ENCODE data around the gene CD24.

CD24 gene

GRCh38 chr6:106925948-106926347 lies 48.6 kb downstream of the CD24 start:
- no peaks in the 10 kb centered on the region for H3K36me3 ChIP-seq (ENCODE audit: control insufficient read depth in 2 of 2, insufficient read depth in 1 of 2, low read length in 2 of 2)
- H3K27ac ChIP-seq (ENCODE audit: extremely low read depth, low read depth, low read length) = no peak overlapping the region
- TF ChIP-seq TCF7L2 (IDR thresholded peaks at IDR 0.05; ENCODE audit: borderline replicate concordance, low read depth, low read length) (no peak), ZSCAN16 (tag by site-specific recombination; IDR thresholded peaks at IDR 0.05) (no peak), KLF10 (tag by site-specific recombination; IDR thresholded peaks at IDR 0.05) (no peak), ZNF624 (tag by site-specific recombination; IDR thresholded peaks at IDR 0.05) (no peak), ZNF274 (IDR thresholded peaks at IDR 0.05; ENCODE audit: low read length) (no peak), ZNF274 (tag by site-specific recombination; IDR thresholded peaks at IDR 0.05; ENCODE audit: borderline replicate concordance) (no peak), MYNN (tag by site-specific recombination; IDR thresholded peaks at IDR 0.05; ENCODE audit: borderline replicate concordance) (no peak), ZNF549 (tag by site-specific recombination; IDR thresholded peaks at IDR 0.05) (no peak)
- TF ChIP-seq, protein P1, sequence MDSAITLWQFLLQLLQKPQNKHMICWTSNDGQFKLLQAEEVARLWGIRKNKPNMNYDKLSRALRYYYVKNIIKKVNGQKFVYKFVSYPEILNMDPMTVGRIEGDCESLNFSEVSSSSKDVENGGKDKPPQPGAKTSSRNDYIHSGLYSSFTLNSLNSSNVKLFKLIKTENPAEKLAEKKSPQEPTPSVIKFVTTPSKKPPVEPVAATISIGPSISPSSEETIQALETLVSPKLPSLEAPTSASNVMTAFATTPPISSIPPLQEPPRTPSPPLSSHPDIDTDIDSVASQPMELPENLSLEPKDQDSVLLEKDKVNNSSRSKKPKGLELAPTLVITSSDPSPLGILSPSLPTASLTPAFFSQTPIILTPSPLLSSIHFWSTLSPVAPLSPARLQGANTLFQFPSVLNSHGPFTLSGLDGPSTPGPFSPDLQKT (IDR thresholded peaks at IDR 0.05; ENCODE audit: borderline replicate concordance, low read depth, low read length) = no peak
- TF ChIP-seq, protein P2, sequence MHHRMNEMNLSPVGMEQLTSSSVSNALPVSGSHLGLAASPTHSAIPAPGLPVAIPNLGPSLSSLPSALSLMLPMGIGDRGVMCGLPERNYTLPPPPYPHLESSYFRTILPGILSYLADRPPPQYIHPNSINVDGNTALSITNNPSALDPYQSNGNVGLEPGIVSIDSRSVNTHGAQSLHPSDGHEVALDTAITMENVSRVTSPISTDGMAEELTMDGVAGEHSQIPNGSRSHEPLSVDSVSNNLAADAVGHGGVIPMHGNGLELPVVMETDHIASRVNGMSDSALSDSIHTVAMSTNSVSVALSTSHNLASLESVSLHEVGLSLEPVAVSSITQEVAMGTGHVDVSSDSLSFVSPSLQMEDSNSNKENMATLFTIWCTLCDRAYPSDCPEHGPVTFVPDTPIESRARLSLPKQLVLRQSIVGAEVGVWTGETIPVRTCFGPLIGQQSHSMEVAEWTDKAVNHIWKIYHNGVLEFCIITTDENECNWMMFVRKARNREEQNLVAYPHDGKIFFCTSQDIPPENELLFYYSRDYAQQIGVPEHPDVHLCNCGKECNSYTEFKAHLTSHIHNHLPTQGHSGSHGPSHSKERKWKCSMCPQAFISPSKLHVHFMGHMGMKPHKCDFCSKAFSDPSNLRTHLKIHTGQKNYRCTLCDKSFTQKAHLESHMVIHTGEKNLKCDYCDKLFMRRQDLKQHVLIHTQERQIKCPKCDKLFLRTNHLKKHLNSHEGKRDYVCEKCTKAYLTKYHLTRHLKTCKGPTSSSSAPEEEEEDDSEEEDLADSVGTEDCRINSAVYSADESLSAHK (tag by site-specific recombination; IDR thresholded peaks at IDR 0.05) = no peak
- TF ChIP-seq, protein P3, sequence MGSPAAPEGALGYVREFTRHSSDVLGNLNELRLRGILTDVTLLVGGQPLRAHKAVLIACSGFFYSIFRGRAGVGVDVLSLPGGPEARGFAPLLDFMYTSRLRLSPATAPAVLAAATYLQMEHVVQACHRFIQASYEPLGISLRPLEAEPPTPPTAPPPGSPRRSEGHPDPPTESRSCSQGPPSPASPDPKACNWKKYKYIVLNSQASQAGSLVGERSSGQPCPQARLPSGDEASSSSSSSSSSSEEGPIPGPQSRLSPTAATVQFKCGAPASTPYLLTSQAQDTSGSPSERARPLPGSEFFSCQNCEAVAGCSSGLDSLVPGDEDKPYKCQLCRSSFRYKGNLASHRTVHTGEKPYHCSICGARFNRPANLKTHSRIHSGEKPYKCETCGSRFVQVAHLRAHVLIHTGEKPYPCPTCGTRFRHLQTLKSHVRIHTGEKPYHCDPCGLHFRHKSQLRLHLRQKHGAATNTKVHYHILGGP (tag by site-specific recombination; IDR thresholded peaks at IDR 0.05) = no peak
- TF ChIP-seq, protein P4, sequence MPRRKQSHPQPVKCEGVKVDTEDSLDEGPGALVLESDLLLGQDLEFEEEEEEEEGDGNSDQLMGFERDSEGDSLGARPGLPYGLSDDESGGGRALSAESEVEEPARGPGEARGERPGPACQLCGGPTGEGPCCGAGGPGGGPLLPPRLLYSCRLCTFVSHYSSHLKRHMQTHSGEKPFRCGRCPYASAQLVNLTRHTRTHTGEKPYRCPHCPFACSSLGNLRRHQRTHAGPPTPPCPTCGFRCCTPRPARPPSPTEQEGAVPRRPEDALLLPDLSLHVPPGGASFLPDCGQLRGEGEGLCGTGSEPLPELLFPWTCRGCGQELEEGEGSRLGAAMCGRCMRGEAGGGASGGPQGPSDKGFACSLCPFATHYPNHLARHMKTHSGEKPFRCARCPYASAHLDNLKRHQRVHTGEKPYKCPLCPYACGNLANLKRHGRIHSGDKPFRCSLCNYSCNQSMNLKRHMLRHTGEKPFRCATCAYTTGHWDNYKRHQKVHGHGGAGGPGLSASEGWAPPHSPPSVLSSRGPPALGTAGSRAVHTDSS (tag by site-specific recombination; IDR thresholded peaks at IDR 0.05) = no peak
- CTCF ChIA-PET = no interaction called here
- POLR2A ChIA-PET = no interaction called here
- H3K4me1 ChIP-seq (ENCODE audit: control insufficient read depth, insufficient read depth, low read length) = no peaks in the 10 kb centered on the region
- no peaks in the 10 kb centered on the region for H3K9me3 ChIP-seq (ENCODE audit: control insufficient read depth, insufficient read depth, low read depth, low read length)
- no peak overlapping the region for H3K4me3 ChIP-seq (ENCODE audit: low read depth, low read length)

DNA sequence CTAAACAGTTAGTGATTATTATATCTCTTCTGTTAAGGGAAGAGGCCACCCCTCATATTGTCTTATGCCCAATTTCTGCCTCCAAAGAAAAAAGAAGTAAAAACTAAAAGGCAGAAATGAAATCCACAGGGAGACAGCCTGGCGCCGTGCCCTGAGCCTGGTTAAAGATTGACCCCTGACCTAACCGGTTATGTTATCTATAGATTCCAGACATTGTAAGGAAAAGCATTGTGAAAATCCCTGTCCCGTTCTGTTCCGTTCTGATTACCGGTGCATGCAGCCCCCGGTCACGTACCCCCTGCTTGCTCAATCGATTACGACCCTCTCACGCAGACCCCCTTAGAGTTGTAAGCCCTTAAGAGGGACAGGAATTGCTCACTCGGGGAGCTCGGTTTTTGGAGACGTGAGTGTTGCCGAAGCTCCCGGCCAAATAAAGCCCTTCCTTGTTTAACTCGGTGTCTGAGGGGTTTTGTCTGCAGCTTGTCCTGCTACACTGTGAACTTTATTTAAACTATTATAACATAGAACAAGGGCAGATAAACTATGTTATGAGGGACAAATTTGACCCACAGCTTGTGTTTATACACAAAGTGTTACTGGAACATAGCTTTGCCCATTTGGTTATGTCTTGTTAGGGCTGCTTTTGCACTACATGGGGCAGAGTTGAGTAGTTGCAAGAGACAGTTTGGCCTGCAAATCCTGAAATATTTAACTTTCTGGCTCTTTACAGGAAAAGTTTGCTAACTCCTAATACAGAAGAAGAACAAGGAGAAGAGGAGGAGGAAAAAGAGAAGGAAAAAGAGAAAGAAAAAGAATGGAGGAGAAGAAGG lies 49.6 kb downstream of the CD24 start:
- Histone ChIP-seq H3K4me1 (ENCODE audit: control insufficient read depth, insufficient read depth, low read length) (no peaks in the 10 kb centered on the region), H3K4me3 (ENCODE audit: low read depth, low read length) (no peak overlapping the region), H3K36me3 (ENCODE audit: control insufficient read depth in 2 of 2, insufficient read depth in 1 of 2, low read length in 2 of 2) (no peaks in the 10 kb centered on the region), H3K9me3 (ENCODE audit: control insufficient read depth, insufficient read depth, low read depth, low read length) (no peaks in the 10 kb centered on the region), H3K27ac (ENCODE audit: extremely low read depth, low read depth, low read length) (no peak overlapping the region)
- POLR2A ChIA-PET = no interaction called here
- TF ChIP-seq ZNF555 (tag by site-specific recombination; conservative IDR thresholded peaks at IDR 0.05) (no peak), ZNF626 (tag by site-specific recombination; IDR thresholded peaks at IDR 0.05) (no peak), ZNF521 (tag by site-specific recombination; IDR thresholded peaks at IDR 0.05) (no peak), ZSCAN30 (tag by site-specific recombination; IDR thresholded peaks at IDR 0.05) (no peak), ZNF433 (tag by site-specific recombination; IDR thresholded peaks at IDR 0.05; ENCODE audit: low read depth) (no peak), ZNF311 (tag by site-specific recombination; IDR thresholded peaks at IDR 0.05; ENCODE audit: borderline replicate concordance) (no peak), ZSCAN16 (tag by site-specific recombination; IDR thresholded peaks at IDR 0.05) (no peak), SCRT1 (tag by site-specific recombination; IDR thresholded peaks at IDR 0.05; ENCODE audit: borderline replicate concordance) (no peak)
- TF ChIP-seq, protein P5, sequence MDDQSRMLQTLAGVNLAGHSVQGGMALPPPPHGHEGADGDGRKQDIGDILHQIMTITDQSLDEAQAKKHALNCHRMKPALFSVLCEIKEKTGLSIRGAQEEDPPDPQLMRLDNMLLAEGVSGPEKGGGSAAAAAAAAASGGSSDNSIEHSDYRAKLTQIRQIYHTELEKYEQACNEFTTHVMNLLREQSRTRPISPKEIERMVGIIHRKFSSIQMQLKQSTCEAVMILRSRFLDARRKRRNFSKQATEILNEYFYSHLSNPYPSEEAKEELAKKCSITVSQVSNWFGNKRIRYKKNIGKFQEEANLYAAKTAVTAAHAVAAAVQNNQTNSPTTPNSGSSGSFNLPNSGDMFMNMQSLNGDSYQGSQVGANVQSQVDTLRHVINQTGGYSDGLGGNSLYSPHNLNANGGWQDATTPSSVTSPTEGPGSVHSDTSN (CRISPR knock-in tag; IDR thresholded peaks at IDR 0.05) = no peak
- CTCF ChIA-PET = interaction anchor here (0.9 to 1.4 kb wide), 2 partner anchors 13 to 315 kb away, joined by 3 read pairs; no protein-coding TSS in a partner anchor

All from HEK293 (cell line).